HepG2 (cell line): ENCODE measurements around the gene UBE2G2. TPM values are rescaled to one million over a fixed set of nuclear protein-coding genes. Genes with fewer than 3 reads are reported as not detected.
A peak's percentile ranks its signal among the peaks of the same experiment; 100 is the strongest.

ENCODE experiments used
- ARNT ChIP-seq: fragments of 450-650 bp; IDR thresholded peaks from 2 replicates; pipeline ENCODE4 v1.6.1; 2017
- ATRX ChIP-seq: sonication (generic); formaldehyde crosslinking; IDR thresholded peaks from 2 replicates; pipeline ENCODE4 v1.4.0; 2020; ENCODE audit warnings: missing genetic modification reagents, borderline replicate concordance
- CENPX ChIP-seq: sonication (generic); formaldehyde crosslinking; IDR thresholded peaks from 2 replicates; pipeline ENCODE4 v1.9.0; 2021; ENCODE audit warnings: mild to moderate bottlenecking, missing genetic modification reagents, moderate library complexity
- GTF2F1 ChIP-seq: fragments of 150-350 bp; IDR thresholded peaks from 2 replicates; pipeline ENCODE4 v1.6.1; 2014; ENCODE audit warnings: low read length
- MIXL1 ChIP-seq: IDR thresholded peaks from 2 replicates; pipeline ENCODE4 v1.6.1; 2016
- MTF1 ChIP-seq: sonication (generic); formaldehyde crosslinking; IDR thresholded peaks from 2 replicates; pipeline ENCODE4 v1.5.0; 2020; ENCODE audit warnings: missing genetic modification reagents
- MYC ChIP-seq: sonication (generic); formaldehyde crosslinking; IDR thresholded peaks from 2 replicates; pipeline ENCODE4 v1.9.0; 2021; ENCODE audit warnings: missing genetic modification reagents, borderline replicate concordance
- MYNN ChIP-seq: sonication (generic); formaldehyde crosslinking; IDR thresholded peaks from 2 replicates; pipeline ENCODE4 v1.4.0; 2020; ENCODE audit warnings: mild to moderate bottlenecking, low read depth, missing genetic modification reagents
- NFIB ChIP-seq: sonication (generic); formaldehyde crosslinking; IDR thresholded peaks from 2 replicates; pipeline ENCODE4 v1.9.0; 2021; ENCODE audit warnings: missing genetic modification reagents, mild to moderate bottlenecking, borderline replicate concordance
- RFX5 ChIP-seq: IDR thresholded peaks from 2 replicates; pipeline ENCODE4 v1.6.1; 2011; ENCODE audit warnings: low read depth, low read length, improper control_type of control experiment
- RXRB ChIP-seq: IDR thresholded peaks from 2 replicates; pipeline ENCODE4 v1.6.1; 2016; ENCODE audit warnings: borderline replicate concordance, missing genetic modification reagents, missing compliant biosample characterization
- SRSF4 ChIP-seq: fragments of 200-400 bp; formaldehyde crosslinking; IDR thresholded peaks from one replicate; pipeline ENCODE4 v1.6.1; 2018; ENCODE audit warnings: mild to moderate bottlenecking, low read depth, low read length, moderate library complexity; ENCODE audit not compliant: poor library complexity, severe bottlenecking
- ZNF558 ChIP-seq: sonication (generic); formaldehyde crosslinking; IDR thresholded peaks from 2 replicates; pipeline ENCODE4 v1.9.0; 2022; ENCODE audit warnings: mild to moderate bottlenecking, missing genetic modification reagents, borderline replicate concordance
- ZNF629 ChIP-seq: sonication (generic); formaldehyde crosslinking; conservative IDR thresholded peaks from 2 replicates; pipeline ENCODE4 v1.5.0; 2020; ENCODE audit warnings: missing genetic modification reagents
- ZNF737 ChIP-seq: sonication (generic); formaldehyde crosslinking; IDR thresholded peaks from 2 replicates; pipeline ENCODE4 v1.5.0; 2020; ENCODE audit warnings: missing genetic modification reagents, mild to moderate bottlenecking, borderline replicate concordance
- ZNF841 ChIP-seq: sonication (generic); formaldehyde crosslinking; IDR thresholded peaks from 2 replicates; pipeline ENCODE4 v1.8.1; 2023; ENCODE audit warnings: missing genetic modification reagents, borderline replicate concordance
- ZSCAN25 ChIP-seq: sonication (generic); formaldehyde crosslinking; IDR thresholded peaks from 2 replicates; pipeline ENCODE4 v1.8.0; 2022; ENCODE audit warnings: mild to moderate bottlenecking, missing genetic modification reagents
- polyA plus RNA-seq, 8 experiments: library from polyadenylated mRNA; depleted of rRNA in 3 of 8; stranded (reverse) in 7 of 8; unstranded in 1 of 8; fragments of >200 nt; fragmentation: Illumina TruSeq in 4 of 8; extraction: Trizol in 4 of 8; gene quantifications; 2 replicates each; pipeline versions ENCODE4 v1.2.1 to v1.2.3, GENCODE V29; 2011 to 2016; ENCODE audit warnings: low read depth in 4 of 8, missing spikeins in 1 of 8, mixed read lengths in 1 of 8; ENCODE audit not compliant: insufficient read depth in 1 of 8
- total RNA-seq, 5 experiments: library from RNA; depleted of rRNA; stranded (reverse); fragments of >200 nt; fragmentation: Illumina TruSeq; extraction: Trizol; gene quantifications; 2 replicates each; pipeline ENCODE4 v1.2.3, GENCODE V29; 2016; ENCODE audit warnings: low read depth in 1 of 5
- TF ChIP-seq, protein P1 (sequence below): sonication (generic); IDR thresholded peaks from 2 replicates; pipeline ENCODE4 v1.6.1; 2016; ENCODE audit warnings: low read depth, borderline replicate concordance
- TF ChIP-seq, protein P2 (sequence below): sonication (generic); formaldehyde crosslinking; IDR thresholded peaks from 2 replicates; pipeline ENCODE4 v1.4.0; 2020; ENCODE audit warnings: missing genetic modification reagents
- TF ChIP-seq, protein P3 (sequence below): sonication (generic); formaldehyde crosslinking; conservative IDR thresholded peaks from 2 replicates; pipeline ENCODE4 v1.4.0; 2020; ENCODE audit warnings: missing genetic modification reagents
- TF ChIP-seq, protein P4 (sequence below): sonication (generic); formaldehyde crosslinking; IDR thresholded peaks from 2 replicates; pipeline ENCODE4 v1.9.0; 2021; ENCODE audit warnings: mild to moderate bottlenecking, missing genetic modification reagents

The UBE2G2 gene
- total and polyA plus RNA-seq, 2 of the 13 experiments (the other 11 are each of a cell fraction or from before 2014, with no cell fraction given), result 55.4 to 92.0 TPM

DNA sequence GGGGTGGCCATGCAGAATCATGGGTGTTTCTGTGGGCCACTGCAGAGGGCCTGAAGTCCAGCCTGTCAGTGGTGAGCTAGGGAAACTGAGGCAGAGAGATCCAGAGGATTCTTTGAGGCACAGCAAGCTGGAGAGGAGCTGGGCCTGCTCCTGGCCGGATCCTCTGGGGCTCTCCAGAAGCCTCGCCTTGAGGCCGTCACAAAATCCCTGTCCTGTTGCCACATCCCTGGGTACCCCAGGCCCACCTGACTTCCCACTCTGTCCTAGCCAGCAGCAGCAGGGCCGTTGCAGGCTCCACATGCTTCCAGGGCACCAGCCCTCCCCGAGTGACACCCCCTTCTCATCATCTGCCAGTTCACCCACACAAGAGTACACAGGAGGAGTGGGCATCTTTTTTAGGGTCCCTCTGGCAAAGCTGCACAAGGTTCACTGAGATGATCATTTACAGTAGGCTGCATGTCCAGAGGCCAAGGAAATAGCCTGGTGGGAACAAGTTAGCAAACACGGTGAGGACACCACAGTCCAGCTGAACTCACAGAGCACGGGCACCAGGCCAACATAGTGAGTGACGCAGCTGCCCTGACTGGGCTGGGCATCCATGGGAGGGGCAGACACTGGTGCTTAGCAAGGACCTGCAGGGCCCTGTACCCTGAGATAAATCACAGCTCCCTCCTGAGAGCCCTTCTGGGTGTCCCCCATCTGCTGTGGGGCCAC, 65.2 kb downstream of the UBE2G2 start (continued):
- TF ChIP-seq, protein P1, sequence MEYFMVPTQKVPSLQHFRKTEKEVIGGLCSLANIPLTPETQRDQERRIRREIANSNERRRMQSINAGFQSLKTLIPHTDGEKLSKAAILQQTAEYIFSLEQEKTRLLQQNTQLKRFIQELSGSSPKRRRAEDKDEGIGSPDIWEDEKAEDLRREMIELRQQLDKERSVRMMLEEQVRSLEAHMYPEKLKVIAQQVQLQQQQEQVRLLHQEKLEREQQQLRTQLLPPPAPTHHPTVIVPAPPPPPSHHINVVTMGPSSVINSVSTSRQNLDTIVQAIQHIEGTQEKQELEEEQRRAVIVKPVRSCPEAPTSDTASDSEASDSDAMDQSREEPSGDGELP, result peak; percentile 100
- TF ChIP-seq MIXL1, result 0 out of 2 replicates have a peak, but pooled peaks have one; percentile 49
- TF ChIP-seq, protein P2, sequence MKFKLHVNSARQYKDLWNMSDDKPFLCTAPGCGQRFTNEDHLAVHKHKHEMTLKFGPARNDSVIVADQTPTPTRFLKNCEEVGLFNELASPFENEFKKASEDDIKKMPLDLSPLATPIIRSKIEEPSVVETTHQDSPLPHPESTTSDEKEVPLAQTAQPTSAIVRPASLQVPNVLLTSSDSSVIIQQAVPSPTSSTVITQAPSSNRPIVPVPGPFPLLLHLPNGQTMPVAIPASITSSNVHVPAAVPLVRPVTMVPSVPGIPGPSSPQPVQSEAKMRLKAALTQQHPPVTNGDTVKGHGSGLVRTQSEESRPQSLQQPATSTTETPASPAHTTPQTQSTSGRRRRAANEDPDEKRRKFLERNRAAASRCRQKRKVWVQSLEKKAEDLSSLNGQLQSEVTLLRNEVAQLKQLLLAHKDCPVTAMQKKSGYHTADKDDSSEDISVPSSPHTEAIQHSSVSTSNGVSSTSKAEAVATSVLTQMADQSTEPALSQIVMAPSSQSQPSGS, result peak; percentile 27; the same call in 1 of the 2 replicates
- TF ChIP-seq ZNF629 (CRISPR knock-in tag), result no peak
- TF ChIP-seq NFIB (CRISPR knock-in tag), result peak; percentile 89; the same call in 1 of the 2 replicates
- TF ChIP-seq, protein P3, sequence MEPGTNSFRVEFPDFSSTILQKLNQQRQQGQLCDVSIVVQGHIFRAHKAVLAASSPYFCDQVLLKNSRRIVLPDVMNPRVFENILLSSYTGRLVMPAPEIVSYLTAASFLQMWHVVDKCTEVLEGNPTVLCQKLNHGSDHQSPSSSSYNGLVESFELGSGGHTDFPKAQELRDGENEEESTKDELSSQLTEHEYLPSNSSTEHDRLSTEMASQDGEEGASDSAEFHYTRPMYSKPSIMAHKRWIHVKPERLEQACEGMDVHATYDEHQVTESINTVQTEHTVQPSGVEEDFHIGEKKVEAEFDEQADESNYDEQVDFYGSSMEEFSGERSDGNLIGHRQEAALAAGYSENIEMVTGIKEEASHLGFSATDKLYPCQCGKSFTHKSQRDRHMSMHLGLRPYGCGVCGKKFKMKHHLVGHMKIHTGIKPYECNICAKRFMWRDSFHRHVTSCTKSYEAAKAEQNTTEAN (CRISPR knock-in tag), result 0 out of 2 replicates have a peak, but pooled peaks have one; percentile 47
- TF ChIP-seq MYNN, result no peak
- TF ChIP-seq, protein P4, sequence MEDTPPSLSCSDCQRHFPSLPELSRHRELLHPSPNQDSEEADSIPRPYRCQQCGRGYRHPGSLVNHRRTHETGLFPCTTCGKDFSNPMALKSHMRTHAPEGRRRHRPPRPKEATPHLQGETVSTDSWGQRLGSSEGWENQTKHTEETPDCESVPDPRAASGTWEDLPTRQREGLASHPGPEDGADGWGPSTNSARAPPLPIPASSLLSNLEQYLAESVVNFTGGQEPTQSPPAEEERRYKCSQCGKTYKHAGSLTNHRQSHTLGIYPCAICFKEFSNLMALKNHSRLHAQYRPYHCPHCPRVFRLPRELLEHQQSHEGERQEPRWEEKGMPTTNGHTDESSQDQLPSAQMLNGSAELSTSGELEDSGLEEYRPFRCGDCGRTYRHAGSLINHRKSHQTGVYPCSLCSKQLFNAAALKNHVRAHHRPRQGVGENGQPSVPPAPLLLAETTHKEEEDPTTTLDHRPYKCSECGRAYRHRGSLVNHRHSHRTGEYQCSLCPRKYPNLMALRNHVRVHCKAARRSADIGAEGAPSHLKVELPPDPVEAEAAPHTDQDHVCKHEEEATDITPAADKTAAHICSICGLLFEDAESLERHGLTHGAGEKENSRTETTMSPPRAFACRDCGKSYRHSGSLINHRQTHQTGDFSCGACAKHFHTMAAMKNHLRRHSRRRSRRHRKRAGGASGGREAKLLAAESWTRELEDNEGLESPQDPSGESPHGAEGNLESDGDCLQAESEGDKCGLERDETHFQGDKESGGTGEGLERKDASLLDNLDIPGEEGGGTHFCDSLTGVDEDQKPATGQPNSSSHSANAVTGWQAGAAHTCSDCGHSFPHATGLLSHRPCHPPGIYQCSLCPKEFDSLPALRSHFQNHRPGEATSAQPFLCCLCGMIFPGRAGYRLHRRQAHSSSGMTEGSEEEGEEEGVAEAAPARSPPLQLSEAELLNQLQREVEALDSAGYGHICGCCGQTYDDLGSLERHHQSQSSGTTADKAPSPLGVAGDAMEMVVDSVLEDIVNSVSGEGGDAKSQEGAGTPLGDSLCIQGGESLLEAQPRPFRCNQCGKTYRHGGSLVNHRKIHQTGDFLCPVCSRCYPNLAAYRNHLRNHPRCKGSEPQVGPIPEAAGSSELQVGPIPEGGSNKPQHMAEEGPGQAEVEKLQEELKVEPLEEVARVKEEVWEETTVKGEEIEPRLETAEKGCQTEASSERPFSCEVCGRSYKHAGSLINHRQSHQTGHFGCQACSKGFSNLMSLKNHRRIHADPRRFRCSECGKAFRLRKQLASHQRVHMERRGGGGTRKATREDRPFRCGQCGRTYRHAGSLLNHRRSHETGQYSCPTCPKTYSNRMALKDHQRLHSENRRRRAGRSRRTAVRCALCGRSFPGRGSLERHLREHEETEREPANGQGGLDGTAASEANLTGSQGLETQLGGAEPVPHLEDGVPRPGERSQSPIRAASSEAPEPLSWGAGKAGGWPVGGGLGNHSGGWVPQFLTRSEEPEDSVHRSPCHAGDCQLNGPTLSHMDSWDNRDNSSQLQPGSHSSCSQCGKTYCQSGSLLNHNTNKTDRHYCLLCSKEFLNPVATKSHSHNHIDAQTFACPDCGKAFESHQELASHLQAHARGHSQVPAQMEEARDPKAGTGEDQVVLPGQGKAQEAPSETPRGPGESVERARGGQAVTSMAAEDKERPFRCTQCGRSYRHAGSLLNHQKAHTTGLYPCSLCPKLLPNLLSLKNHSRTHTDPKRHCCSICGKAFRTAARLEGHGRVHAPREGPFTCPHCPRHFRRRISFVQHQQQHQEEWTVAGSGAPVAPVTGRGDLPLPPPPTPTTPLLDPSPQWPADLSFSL (CRISPR knock-in tag), result no peak
- no peak for TF ChIP-seq SRSF4
- TF ChIP-seq ZNF841 (CRISPR knock-in tag), result no peak
- no peak for TF ChIP-seq ZNF558 (CRISPR knock-in tag)
- TF ChIP-seq MYC, result peak; percentile 33; the same call in 1 of the 2 replicates
- no peak for TF ChIP-seq ZNF737 (CRISPR knock-in tag)
- TF ChIP-seq MTF1 (CRISPR knock-in tag), result no peak
- no peak for TF ChIP-seq ARNT
- no peak for TF ChIP-seq ZSCAN25
- TF ChIP-seq RFX5, result no peak
- peak; percentile 54 for TF ChIP-seq RXRB
- no peak for TF ChIP-seq ATRX
- no peak for TF ChIP-seq GTF2F1
- no peak for TF ChIP-seq CENPX (CRISPR knock-in tag)
